ENCODE data around the gene PTBP2. TPM values are rescaled to one million over a fixed set of nuclear protein-coding genes. Genes with fewer than 3 reads are reported as not detected.

The PTBP2 gene
- total RNA-seq, 2 donors from 2014 or later, result 33.0 to 66.0 TPM

DNA sequence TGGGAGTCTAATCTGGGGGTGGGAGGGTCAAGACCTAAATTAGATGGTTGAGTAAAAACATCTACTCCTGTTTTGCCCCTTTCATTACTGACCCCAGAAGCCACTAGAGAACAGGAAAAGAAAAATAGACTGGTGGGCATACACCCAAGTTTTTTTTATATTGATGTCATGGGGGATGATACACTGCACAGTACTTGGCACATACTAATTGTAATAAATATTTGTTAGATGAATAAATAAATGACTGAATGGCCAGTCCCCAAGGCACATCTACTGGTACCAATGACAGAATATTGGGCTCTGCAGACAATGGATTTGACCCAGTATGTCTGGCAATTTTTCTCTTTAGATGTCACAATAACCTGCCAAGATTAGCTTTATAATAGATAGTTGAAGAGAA is 36.8 kb upstream of the PTBP2 start:
- H3K4me3 ChIP-seq, result no peak overlapping the region
- no peaks in the 10 kb centered on the region for H3K36me3 ChIP-seq
- H3K27me3 ChIP-seq (replicated peaks; ENCODE audit: insufficient read depth), result no peaks in the 10 kb centered on the region
- TF ChIP-seq, protein P1, sequence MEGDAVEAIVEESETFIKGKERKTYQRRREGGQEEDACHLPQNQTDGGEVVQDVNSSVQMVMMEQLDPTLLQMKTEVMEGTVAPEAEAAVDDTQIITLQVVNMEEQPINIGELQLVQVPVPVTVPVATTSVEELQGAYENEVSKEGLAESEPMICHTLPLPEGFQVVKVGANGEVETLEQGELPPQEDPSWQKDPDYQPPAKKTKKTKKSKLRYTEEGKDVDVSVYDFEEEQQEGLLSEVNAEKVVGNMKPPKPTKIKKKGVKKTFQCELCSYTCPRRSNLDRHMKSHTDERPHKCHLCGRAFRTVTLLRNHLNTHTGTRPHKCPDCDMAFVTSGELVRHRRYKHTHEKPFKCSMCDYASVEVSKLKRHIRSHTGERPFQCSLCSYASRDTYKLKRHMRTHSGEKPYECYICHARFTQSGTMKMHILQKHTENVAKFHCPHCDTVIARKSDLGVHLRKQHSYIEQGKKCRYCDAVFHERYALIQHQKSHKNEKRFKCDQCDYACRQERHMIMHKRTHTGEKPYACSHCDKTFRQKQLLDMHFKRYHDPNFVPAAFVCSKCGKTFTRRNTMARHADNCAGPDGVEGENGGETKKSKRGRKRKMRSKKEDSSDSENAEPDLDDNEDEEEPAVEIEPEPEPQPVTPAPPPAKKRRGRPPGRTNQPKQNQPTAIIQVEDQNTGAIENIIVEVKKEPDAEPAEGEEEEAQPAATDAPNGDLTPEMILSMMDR (IDR thresholded peaks at IDR 0.05), result no peak
- no peaks in the 10 kb centered on the region for H3K4me1 ChIP-seq (ENCODE audit: control insufficient read depth in 1 of 2, low read depth in 2 of 2)
- DNase-seq (ENCODE audit: low spot score), result no peak
- ATAC-seq (ENCODE audit: insufficient number of reproducible peaks, low FRiP score, low read depth), result no peak
- no peaks in the 10 kb centered on the region for H3K9me3 ChIP-seq
- H3K27ac ChIP-seq, result no peak overlapping the region

DNA sequence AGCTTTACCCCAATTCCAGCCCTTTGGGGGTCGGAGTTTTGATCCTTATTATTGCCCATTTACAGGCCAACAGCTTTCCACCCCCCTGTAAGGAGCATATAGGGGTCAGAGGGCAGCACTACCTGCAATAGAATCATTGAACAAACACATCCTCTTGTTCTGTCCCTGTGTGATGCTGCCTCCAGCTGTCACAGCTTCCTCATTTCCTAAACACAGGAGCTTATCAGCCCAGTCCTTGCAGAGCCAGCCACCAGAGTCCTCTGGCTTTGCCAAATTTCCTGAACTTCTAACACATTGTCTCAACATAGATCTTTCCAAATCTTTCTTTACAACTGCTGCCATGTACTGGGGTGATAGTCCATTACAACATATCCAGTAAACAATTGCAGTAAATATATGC is 32.8 kb upstream of the PTBP2 start:
- Histone ChIP-seq H3K36me3 (no peaks in the 10 kb centered on the region), H3K27ac (no peak overlapping the region), H3K27me3 (replicated peaks; ENCODE audit: insufficient read depth) (no peaks in the 10 kb centered on the region), H3K4me1 (ENCODE audit: control insufficient read depth in 1 of 2, low read depth in 2 of 2) (no peaks in the 10 kb centered on the region), H3K4me3 (no peak overlapping the region), H3K9me3 (no peaks in the 10 kb centered on the region)
- ATAC-seq (ENCODE audit: insufficient number of reproducible peaks, low FRiP score, low read depth) (no peak), DNase-seq (ENCODE audit: low spot score) (no peak)
- TF ChIP-seq, protein P1 (IDR thresholded peaks at IDR 0.05), result no peak

DNA sequence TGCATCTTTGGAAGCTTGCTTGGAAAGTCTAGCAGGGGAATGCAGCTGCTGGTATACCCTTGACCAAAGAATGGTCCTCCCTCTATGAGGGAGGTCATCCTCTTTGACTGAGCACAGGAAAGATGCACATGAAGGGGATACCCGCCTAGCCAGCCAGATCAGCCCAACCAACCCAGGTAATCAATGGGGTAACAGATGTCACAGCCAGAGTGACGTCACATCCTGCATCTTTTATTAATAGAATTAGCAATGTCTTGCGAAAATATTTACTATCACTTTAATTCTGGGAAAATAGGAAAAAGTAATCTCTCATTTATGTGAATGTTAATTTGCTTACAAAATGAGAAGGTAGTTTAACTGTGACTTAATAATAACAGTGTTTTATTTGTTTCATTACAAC is 25.6 kb upstream of the PTBP2 start:
- Histone ChIP-seq H3K4me1 (ENCODE audit: control insufficient read depth in 1 of 2, low read depth in 2 of 2) (no peaks in the 10 kb centered on the region), H3K9me3 (peaks cover 3% of the 10 kb centered on the region), H3K27me3 (replicated peaks; ENCODE audit: insufficient read depth) (no peaks in the 10 kb centered on the region), H3K36me3 (no peaks in the 10 kb centered on the region), H3K27ac (no peak overlapping the region), H3K4me3 (no peak overlapping the region)
- ATAC-seq (ENCODE audit: insufficient number of reproducible peaks, low FRiP score, low read depth), result no peak
- DNase-seq (ENCODE audit: low spot score), result no peak
- TF ChIP-seq, protein P1 (IDR thresholded peaks at IDR 0.05), result no peak

DNA sequence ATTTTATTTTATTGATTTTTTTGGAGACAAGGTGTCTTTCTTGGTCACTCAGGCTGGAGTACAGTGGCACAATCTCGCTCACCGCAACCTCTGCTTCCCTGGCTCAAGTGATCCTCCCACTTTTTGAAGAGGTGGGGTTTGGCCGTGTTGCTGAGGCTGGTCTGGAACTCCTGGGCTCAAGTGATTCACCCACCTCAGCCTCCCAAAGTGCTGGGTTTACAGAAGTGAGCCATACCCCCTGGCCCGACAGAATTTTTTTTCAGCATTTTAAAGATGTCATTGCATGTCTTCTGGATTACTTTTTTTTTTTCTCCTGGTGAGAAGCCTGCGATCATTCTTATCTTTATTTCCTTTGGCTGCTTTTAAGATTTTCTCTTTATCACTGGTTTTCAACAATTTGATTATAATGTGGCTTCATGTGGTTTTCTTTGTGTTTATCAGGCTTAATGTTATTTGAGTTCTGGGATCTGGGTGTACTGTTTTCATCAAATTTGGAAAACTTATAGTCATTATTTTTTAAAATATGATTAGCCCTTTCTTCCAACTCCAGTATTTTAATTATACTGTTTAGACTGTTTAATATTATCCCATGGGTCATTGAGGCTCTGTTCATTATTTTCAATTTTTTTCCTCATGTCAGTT is 23.1 kb upstream of the PTBP2 start:
- Histone ChIP-seq H3K27ac (no peak overlapping the region), H3K27me3 (replicated peaks; ENCODE audit: insufficient read depth) (no peaks in the 10 kb centered on the region), H3K4me1 (ENCODE audit: control insufficient read depth in 1 of 2, low read depth in 2 of 2) (no peaks in the 10 kb centered on the region), H3K4me3 (no peak overlapping the region), H3K9me3 (peaks cover 3% of the 10 kb centered on the region), H3K36me3 (no peaks in the 10 kb centered on the region)
- DNase-seq (ENCODE audit: low spot score), result no peak
- TF ChIP-seq, protein P1 (IDR thresholded peaks at IDR 0.05), result no peak
- no peak for ATAC-seq (ENCODE audit: insufficient number of reproducible peaks, low FRiP score, low read depth)

DNA sequence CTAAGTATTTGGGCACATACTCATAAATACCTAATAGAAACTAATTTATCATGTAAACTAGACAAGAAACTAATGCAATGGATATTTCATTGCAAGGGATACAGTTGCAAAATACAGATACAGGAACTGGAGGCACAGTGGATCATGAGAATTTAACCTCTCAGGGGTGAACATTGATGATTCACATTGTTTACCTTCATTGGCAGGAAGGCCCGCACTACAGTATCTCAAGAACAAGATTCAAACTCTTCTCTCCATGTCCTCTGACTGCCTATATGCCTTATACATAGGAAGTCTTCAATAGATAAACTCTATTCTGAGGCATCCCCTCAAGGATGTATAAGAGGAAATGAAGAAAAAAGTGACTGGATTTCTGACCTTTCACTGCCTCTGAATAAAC is 18.4 kb upstream of the PTBP2 start:
- Histone ChIP-seq H3K36me3 (no peaks in the 10 kb centered on the region), H3K27ac (no peak overlapping the region), H3K4me1 (ENCODE audit: control insufficient read depth in 1 of 2, low read depth in 2 of 2) (no peaks in the 10 kb centered on the region), H3K4me3 (no peak overlapping the region), H3K9me3 (peaks cover 3% of the 10 kb centered on the region), H3K27me3 (replicated peaks; ENCODE audit: insufficient read depth) (no peaks in the 10 kb centered on the region)
- DNase-seq (ENCODE audit: low spot score), result no peak
- TF ChIP-seq, protein P1 (IDR thresholded peaks at IDR 0.05), result no peak
- ATAC-seq (ENCODE audit: insufficient number of reproducible peaks, low FRiP score, low read depth), result no peak
